HG03354 (cell line): ENCODE measurements around the gene TMEM200A.
"Not testable (repeated sequence)": the region's sequence is repeated elsewhere in the genome, so short reads cannot be mapped to it uniquely, and the experiment has no call there.

ENCODE experiments used
- ATAC-seq: cut with Tn5 transposase; IDR thresholded peaks from one replicate; pipeline ENCODE4 v1.9.1; 2021; ENCODE audit warnings: mild to moderate bottlenecking; ENCODE audit not compliant: unreplicated experiment, poor library complexity, severe bottlenecking

Gene TMEM200A

DNA sequence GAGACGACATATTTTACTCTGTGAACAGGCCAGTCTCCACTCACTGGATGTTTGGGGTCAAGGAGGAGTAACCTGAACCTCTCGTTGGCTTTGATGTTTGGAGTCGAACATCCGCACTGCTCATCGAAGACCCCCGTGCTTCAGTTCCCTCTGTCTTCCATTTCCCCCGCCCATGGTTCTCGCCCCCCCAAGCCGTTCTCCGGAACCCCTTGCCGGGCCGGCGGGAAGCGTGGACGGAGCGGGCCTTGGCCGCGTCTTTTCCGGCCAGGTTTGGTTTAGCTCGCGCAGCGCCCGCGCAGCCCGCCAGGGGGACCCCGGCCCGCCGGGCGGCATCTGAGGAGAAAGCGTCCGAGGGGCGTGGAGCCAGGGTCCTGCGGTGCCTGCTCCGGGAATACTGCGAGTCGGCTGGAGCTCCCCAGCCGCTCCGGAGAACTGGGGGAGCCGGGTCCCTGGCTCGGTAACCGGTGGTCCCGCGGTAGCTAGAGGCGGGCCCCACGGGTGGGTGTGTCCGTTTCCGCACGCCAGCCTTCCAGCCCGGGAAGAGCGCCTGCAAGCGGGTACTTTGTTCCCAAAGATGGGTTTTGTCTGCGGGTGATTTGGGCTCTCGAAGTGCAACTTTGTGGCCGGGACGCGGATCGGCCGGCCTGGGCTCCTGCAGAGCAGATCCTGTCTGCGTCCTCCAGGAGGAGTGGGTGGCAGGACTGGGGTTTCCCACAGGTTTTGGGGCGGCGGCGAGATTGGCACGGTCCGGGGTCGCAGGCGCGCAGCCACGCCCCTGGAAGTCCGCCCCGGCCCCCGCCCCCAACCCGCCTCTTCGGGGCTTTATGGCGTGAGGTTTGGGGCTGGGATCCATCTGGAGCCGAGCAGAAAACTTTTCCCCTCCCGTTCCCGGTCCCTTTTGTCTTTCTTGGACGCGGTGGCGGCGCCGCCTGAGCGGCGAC is at the start of gene TMEM200A:
TMEM200A (plus strand) TSS at position 852 of the 941 bp plus-strand sequence. CDS start 74,406 bp downstream, outside the sequence.
- ATAC-seq, result peak; percentile 84

DNA sequence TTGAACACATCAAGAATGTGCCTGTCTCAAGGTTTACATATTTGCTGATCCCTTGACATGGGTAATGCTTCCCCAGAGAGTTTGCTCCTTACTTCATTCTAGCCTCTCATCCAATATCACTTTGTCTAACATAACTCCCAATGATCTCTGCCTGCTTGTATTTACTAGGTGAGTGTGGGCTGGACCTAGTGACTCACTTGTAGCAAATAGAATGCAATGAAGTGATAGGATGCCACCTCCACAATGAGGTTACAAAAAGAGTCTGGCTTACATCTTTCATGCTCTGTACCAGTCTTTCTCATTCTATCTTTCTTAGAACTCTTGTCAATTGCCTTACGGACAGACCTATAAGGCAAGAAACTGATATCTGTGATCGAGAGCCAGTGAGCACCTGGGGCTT is 44.9 kb upstream of the TMEM200A start:
- no peak for ATAC-seq

DNA sequence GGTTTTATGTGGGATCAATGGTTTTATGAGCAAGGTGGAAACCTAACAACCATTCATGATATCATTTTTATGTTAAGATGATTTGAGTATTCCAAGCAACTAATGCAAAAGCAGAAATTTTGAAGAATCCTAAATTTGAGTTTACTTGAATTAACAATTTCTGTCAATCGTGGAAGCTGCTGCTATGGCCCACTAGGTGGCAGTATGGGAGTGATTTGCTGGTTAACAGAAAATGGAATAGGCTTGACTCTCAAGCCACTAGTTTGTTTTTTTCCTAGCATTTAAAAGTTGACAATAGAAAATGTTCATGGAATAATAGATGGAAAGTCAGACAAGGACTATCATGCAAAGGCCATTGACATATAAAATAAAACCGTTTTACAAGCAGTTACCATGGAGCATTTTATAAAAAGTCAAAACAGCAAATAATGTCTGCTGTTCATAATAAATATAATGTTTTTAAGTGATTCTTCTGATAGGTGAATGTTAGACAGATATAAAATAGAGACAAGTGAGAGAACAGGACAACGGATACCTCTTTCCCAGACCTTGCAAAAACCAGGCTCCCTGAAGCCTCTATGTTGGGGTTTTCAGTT is 43.0 kb upstream of the TMEM200A start:
- ATAC-seq, result no peak

DNA sequence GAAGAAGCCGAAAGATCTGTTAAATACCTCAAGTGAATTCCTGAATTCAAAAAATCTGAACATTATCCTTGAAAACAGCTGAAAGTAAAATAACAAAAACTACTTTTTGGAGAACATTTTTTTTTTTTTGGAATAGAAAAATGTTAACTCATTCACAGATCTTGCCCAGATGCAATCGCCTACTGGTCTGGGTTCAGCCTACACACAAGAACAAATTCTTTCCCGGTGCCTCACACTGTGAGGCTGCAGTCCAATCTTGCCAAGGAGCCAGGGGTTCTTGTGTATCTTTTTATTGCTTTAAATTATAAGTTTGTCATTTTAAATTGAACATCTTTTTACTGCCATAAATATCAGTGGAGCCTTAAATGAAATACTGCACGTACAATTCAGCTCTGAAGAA is 41.2 kb upstream of the TMEM200A start:
- ATAC-seq, result no peak

DNA sequence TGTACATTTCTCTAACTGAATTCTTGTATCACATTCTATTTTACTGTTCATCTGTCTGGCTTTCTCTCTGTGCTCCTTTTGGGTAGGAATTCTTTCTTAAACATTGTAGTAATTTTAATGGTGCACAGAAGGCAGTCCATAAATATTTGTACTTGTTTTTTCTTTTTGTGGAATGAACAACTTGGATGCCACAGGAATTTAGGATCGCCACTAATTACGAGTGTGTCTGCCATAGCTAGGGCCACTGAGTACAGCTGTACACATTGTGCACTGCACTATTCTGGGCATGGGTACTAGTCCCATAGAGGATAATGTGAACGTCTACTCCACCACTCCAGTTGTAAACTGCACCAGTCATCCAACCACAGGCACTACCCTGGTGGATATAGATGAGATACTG is 39.3 kb upstream of the TMEM200A start:
- no peak for ATAC-seq

DNA sequence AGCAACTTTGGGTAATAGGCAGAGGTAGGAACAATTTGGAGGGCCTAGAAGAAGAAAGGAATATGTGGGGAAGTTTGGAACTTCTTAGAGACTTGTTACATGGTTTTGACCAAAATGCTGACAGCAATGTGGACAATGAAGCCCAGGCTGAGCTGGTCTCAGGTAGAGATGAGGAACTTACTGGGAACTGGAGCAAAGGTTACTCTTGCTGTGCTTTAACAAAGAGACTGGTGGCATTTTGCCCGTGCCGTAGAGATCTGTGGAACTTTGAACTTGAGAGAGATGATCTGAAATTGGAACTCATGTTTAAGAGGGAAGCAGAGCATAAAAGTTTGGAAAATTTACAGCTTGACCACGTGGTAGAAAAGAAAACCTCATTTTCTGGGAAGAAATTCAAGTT is 28.3 kb upstream of the TMEM200A start:
- no peak for ATAC-seq

DNA sequence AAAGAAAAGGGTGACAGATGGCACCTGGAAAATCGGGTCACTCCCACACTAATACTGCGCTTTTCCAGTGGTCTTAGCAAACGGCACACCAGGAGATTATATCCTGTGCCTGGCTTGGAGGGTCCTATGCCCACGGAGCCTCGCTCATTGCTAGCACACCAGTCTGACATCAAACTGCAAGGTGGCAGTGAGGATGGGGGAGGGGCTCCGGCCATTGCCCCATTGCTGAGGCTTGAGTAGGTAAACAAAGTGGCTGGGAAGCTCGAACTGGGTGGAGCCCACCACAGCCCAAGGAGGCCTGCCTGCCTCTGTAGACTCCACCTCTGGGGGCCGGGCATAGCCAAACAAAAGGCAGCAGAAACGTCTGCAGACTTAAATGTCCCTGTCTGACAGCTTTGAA is 19.5 kb upstream of the TMEM200A start:
- not testable (repeated sequence) for ATAC-seq

DNA sequence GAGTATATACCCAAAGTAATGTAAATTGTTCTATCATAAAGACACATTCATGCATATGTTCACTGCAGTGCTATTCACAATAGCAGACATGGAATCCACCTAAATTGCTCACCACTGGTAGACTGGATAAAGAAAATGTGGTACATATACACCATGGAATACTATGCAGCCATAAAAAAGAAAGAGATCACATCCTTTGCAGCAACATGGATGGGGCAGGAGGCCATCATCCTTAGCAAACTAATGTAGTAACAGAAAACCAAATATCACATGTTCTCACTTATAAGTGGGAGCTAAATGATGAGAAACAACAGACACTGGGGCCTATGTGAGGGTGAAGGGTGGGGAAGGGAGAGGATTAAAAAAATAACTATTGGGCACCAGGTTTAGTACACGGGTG is 11.5 kb upstream of the TMEM200A start:
- ATAC-seq, result no peak

DNA sequence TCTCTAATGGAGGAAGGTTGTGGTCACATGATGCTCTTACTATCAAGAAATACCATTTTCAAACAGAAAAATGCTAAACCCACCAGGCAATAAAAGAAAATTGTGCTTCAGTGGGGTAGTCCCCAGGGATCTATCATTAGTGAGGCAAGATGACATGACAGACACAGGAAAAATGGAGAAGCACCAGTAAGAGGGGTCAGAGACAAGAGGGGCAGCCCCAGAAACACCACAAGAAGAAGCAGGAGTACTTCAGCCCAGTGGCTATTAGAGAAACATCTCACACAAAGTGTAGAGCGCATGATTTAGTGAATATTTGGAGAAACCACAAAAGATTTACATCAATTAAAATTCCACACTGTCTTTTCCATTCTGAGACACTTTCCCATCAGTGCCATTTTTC is 10.2 kb upstream of the TMEM200A start:
- no peak for ATAC-seq

DNA sequence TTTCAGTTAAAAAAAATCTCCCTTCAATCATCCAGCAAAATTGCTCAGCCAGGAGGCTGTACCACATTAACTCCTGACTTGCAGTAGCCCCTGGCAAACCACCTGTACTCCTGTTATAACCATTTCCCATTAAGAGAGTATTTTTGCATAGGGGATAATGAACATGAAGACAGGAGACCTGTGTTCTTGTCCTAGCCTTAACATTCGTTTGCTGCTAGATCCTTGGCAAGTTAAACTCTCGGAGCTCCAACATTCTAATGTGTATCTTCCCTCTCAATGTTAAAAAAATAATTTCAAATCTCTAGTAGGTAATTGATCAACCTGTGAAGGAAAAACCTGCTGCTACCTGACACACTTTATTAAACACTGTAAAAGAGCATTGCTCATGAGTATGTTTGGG is 8.4 kb upstream of the TMEM200A start:
- ATAC-seq, result no peak

DNA sequence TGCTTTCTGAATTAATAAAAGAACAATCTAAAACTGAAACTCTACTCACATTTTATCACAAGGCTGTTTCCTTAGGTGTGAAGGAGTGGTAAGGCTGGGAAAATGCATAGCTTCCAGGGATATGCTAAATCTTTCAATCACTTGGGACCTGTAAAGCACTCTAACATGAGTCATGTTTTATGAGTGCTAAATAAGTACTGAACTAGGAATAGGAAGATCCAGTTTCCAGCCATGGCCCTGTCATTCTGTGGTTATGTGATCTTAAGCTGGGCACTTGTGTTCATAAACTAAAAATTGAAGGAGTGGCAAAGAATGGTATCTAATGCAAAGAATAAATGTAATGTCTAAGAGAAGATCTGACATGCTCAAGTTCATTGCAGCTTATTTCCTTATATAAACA is 6.1 kb upstream of the TMEM200A start:
- ATAC-seq, result no peak

DNA sequence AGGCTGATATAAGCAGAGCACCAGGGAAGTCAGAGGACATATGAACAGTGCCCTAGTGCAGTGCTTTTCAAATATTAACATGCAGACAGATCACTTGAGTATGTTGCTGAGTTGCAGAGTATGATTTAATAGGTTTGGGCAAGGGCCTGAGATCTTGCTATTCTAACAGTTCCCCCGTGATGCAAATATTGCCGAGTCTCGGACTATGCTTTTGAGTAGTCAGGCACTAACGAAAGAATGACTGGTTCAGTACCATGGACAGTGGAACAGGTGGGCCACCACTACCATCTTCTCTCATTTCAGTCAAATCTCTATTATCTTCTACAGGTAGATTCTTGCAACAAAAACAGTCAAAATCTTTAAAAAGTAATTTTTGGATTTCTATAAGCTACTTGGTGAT is 3.7 kb upstream of the TMEM200A start:
- no peak for ATAC-seq

DNA sequence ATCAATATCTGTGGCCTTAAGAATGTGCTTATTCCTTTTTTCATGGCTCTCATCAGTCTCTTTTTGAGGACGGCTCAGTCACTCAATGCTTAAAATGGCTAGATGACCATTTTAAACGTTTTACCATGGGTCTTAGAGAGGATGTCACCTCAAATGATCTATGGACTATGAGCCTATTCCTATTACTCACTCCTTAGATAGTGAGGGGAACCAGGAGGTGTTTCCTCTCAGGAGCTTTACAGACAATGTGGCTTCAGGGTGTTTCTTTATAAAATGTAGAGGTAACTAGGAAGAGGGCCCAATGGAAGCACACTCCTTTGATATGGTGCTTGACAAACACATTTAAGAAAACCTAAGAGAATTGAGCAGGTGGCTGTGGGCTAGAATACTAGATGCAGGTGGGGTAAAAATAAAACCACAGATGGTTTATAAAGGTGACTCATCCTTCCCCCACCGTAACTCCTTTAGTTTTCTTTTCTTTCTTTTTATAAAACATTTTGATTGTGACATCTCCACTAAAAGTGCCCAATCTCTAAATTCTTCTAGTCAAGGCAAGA is 1.5 kb upstream of the TMEM200A start:
- no peak for ATAC-seq

DNA sequence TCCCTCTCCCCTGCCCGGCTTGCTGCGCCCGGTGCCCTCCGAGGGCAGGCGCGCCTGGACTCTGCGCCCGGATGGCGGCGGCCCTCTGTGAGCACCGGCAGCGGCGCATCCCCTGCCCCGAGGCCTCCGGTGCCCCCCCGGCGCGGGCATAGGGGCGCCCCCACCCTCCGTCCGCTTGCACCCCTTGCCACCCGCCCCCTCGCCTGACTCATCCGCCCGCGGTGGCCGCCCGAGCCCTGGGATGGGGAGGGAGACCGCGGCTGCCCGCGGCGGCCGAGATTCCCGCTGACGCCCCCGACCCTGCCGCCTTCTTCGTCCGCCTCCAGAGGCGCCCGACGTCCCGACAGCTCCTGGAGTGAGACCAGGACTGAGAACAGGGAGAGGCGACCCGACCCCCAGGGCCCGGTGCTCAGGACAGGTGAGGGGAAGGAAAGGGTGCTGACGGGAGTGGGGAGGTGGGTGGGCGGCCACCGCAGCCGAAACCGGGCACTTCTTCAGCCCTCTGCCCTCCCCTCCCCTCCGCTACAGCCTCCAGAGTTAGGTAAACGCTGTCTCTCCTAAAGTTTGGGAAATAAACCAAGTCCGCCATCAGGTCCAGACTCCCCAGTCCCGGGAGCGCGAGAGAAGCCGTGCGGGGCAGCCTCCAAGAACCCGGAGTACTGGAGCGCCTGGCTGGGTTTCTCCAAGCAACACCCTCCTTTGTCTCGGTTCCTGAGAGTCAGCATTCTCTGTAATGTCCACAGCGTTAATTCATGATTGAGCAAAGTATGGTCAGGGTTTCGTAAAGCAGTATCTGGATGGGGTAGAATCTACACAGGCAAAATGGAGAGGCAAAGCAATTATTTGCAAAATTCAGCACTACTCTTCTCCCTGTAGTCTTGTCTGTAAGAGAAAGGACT is 539 bp downstream of the TMEM200A start:
- ATAC-seq, result peak; percentile 21

DNA sequence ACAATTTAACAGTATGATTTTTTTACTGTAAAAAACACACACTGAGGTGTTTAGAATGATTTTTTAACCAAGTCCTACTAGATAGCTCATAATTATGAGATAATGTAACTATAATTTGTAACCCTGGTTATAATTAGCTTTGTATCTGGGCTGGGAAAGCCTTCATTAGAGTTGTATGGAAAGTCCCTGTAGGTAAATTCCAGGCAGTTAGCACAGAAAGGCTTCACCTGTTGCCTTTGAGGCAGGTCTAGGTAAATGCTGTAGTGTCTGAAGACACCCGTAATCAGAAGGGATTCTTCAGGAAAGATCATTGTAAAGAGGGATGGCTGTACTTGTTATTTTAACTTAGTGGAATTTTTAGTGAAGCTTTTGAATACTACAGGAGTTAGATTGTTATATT is 1.9 kb downstream of the TMEM200A start:
- ATAC-seq, result no peak

DNA sequence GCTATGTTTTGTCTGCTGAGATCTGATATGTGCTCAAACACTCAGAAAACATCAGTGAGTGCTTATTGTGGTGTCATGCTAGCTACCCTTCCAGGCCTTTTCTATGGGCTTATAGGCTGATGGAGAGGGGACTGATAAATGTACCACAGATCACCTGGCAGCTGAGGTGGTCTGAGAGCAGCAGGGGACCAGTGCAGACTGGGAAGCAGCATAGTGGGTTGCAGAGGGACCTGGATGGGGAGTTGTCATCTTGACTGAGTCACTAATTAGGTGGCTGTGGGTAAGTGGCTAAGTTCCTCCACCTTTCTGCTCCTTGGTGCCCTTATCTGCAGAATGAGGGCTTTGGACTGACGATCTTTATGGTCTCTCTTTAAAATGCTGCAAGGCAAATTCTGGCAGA is 2.8 kb downstream of the TMEM200A start:
- no peak for ATAC-seq

DNA sequence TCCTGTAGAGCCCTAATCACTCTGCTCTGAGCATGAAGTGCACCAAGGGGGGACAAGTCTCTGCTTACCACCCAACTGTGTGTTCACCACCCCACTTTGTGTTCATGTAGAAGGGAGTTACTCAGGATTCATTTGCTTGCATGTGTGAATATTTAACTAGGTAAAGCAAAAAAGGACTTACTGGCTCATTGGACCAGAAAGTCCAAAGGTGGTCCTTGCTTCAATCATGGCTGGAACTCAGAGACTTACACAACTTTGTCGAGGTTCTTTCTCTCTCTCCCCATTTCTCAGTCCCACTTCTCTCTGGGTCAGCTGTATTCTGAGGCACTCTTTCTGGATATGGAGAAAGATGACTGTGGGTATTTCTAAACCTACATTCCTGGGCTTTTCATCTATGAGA is 4.0 kb downstream of the TMEM200A start:
- no peak for ATAC-seq

DNA sequence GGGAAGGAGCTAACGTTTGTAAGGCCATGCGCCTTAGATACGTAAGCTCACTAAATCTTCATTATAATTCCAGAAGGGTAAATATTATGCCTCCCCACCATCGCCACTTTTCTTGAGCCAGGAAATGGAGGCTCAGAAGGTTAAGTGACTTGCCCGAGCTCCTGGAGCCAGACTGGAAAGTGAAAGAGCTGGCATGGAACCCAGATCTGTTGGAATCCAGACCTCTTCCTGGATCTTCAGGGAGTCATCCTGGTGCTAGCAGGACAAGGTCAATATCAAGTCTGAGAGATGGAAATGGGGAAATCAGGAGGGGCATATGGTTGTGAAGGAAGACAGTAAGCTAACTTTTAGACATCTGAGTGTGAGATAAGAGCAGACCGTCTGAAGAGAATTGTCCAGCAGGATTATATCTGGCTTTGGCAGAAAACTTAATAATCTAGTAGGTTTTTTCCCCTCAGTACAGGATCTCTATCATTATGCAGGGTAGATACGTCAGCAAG is 6.2 kb downstream of the TMEM200A start:
- ATAC-seq, result no peak

DNA sequence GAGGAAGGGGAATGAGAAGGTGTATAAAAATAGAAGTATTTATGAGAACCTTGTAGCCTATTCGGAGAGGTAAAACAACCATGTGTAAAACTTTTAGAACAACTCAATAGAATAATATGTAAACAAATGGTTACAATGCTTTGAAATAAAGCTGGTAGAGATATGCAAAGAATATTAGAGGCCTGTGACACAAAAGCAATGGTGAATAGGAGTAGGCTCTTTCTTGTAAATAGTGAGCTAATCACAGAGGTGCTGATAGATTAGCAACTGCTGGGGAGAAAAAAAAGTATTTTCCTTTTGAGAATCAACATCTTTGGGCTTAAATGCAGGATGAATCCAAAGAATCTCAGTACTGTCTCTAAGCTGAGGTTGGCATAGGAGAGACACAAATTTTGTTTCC is 7.0 kb downstream of the TMEM200A start:
- ATAC-seq, result no peak

DNA sequence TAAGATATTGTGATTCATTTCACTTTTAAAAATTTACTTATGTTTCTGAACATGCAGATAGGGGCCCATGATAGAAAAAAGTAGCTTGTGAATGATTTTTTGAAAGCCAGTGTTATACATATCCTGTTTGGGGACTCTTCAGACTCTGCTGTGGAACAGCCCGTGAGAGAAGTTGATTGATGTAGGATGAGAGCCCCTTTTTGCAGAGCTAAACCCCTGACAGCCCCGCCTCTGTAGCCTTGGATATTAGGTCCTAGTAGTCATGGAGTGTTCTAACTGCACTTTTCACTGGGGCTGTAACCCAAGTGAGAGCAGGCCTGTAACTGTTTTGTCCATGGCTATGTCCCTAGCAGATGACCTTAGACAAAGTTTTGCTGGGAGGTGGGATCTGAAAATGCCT is 8.2 kb downstream of the TMEM200A start:
- ATAC-seq, result no peak
